ELR (cell line): ENCODE data around the gene MDFIC.
A peak's percentile ranks its signal among the peaks of the same experiment; 100 is the strongest.

Source experiments
- DNase-seq: peaks from one replicate; pipeline ENCODE4 v3.0.0-alpha.2; 2015; ENCODE audit warnings: low read depth

Gene MDFIC

DNA sequence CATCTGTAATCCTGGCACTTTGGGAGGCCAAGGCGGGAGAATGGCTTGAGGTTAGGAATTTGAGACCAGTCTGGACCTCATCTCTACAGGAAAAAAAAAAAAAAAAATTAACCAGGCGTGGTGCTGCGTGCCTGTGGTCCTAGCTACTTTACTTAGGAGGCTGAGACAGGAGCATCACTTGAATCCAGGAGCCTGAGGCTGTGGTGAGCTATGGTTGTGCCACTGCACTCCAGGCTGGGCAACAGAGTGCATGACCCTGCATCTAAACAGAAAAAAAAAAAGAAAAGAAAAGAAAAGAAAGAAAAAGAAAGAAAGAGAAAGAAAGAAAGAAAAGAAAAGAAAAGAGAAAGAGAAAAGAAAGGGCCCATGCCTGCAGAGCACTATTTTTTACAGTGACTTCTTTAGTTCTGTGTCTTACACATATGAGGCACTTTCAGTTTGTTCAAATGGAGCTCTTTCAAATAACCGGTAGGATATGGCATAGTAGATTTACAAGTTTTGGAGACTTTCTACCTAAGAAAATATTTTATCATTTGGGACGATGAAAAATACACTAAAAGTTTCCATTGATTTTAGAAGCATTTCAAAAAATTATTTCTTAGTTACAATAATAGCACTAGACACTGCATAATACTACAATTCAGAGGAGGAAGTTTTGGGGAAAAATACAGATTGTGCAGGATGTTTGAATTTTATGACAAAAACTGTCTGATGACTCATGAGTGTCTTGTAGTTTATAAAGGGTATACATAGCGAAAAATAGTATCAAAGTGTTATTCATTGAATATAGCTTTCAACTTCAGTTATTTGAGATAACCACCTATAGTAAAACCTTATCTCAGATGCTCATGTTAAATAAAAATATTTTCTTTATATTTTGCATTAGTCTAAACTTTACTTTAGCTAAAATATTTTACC is 75.9 kb downstream of the MDFIC start:
- no peak for DNase-seq

DNA sequence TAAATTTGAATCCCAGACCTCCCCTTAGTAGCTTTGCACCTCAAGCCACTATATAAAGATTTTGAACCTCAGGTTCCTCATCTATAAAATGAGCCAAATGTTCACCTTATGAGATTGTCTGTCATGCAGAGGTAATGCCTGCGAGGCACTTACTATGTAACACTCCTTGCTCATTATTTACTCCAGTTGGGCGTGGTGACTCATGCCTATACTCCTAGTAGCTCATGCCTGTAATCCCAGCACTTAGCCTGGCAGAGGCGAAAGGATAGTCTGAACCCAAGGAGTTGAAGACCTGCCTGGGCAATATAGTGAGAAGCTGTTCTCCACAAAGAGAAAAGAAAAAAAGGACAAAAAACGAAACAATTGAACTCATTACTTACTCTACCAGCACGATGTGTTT is 82.2 kb downstream of the MDFIC start:
- peak; percentile 47 for DNase-seq

DNA sequence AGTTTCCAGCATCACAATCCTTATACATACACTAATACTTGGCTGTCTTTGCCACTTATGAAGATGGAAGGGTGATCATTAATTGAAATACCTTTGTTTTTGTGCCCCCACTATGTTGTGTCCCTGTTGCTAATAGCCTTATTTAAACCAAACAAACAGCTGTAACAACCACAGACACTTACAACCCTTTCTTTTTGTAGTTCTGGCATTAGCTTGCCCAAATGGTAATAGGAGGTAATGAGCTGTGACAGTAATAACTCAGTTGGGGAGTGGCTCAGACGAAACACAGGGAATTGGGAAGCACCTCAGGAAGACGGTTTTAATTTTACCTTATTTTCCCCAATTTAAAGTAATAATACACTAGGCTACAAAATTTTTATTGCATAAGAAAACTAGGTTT is 83.4 kb downstream of the MDFIC start:
- no peak for DNase-seq

DNA sequence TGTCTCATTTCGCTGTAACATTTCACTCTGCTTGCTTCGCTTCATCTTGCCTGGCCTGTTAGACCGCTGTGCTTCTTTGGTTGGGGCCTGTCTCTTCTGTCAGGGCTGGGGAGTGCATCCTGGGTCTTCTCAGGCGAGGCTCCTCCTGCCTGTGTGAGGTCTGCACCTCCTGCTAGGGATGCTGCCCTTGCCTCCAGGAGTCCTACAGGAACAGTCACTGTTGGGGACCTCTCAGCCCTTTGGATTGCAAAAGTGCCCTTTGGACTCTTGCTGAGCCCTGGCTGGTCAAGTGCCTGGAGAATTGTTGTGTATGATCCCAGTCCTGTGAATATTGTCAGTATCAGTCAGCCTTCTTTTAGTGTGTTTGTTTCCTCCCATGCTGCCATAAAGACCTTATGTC is 84.1 kb downstream of the MDFIC start:
- no peak for DNase-seq

DNA sequence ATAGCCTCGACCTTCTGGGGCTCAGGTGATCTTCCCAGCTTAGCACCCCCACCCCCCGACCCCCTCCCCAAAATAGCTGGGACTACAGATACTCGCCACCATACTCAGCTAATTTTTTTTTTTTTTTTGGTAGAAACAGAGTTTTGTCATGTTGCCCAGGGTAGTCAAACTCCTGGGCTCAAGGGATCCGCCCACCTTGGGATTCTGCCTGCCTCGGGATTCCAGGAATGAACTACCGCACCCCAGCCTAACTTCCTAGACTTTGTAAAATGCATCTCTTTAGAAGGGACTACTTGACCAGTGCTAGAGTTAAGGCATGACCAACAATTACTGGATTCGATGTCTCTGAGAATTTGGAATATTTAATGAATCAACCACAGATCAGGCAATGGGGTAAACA is 85.9 kb downstream of the MDFIC start:
- no peak for DNase-seq

DNA sequence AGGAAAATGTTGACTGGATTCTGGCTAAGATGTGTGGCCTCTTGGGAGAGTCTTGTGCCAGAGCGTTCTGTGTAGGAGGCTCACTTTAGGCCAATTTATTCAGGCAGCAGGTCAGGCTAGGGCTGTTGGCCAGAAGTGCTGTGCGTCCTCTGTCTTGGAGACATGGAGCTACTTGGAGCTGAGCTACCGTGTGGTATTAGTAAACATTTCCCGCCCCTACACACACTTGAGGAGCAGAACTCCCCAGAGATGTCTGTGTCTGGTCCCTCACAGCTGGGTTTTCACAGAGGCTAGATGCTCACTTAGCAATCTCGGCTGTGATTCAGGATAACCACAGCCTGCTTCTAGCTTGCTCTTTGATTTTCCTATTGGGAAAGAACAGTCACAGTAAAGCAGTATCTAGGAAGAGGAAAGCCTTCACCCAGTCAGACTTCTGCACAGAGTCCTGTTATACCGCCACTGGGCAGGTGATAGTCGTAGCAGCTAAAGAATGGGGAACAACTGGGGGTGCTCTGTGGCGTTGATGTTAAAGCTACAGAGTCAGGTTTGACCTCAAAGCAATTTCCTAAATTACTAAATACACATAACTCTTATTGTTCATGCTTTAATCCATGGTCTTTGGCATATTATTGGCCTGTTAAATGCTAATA is 86.7 kb downstream of the MDFIC start:
- peak; percentile 17 for DNase-seq

DNA sequence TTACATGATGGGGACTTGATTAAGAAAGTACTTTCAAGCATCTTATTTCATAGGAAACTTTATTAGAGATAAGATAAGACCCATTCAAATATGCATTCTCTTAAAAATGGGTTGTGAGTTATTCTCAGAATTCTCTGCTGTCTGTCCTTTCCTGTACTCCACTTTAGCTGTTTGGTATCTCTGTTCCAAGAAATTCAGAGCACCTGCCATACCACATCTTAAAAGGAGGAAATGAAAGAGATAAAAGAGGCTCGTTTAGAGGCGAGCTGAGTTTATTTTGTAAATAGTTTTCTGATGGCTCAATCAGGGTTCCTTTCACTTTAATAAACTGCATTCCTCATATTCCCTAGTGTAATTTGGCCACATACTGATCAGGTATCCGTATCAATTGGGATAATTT is 87.2 kb downstream of the MDFIC start:
- DNase-seq = no peak

DNA sequence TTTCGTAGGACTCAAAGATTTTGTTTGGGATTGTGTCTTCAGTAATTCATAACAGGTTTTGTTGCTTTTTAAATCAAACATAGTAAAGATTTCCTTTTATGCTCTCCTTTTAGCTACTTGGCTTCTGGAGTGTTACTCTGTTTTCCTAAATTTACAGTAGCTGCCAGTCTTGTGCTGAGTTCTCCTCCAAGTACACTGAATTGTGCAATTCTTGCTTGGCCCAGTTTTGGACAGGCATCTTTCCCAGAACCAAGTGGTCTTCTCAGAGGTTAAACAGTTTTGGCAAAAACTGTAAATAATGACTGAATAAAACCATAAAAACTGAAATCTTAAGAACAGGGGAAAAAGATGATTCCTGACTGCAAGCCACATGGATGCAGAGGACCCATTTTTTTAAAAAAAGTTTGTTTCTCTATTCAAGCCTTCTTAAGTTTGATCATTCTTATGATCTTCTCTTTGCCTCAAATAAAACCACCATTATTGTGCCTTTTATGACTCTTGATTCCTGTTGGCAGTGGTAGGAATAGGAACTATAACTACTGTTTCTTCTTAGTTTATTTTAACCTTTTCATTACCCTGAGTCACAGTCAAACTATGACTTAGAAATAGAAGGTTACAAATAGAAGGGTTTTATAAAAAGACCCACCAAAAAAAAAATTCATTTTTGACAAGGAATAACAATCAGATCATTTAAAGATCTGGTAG is 88.0 kb downstream of the MDFIC start:
- DNase-seq = no peak

DNA sequence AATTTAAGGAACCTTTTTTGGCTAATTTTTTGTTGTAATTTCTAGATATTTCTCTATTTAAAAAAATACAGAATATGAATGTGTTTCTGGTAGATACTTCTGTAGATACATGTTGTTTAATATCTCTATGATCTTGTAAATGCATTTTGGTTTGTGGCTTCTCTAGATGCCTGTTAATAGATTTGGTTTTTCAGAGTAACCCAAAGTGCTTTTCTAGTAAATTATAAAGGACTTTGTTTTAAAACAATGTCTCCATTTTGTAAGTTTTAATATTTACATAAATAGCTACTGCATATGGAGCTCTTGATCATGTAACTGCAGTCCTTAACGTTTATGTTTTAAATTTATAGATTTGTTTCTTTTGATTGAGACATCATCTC is 88.5 kb downstream of the MDFIC start:
- DNase-seq = no peak

DNA sequence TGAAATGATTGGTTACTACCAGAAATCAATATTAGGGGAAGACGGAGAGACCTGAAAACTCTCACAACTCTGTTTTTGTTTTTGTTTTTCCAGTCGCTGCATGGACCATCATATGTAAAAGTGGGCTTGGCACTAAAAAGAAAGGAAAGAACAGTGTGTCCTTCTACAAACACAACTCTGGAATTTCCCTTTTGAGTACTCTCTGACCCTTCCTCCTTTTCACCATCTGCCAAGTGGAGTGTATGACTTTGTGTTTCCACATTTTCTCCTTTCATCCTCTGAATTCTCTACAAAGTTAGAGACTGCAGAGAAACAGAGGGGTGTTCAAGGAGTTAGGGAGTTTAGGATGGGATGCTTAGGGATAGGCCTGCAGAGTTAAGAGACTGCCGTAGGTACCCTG is 92.0 kb downstream of the MDFIC start:
- no peak for DNase-seq

DNA sequence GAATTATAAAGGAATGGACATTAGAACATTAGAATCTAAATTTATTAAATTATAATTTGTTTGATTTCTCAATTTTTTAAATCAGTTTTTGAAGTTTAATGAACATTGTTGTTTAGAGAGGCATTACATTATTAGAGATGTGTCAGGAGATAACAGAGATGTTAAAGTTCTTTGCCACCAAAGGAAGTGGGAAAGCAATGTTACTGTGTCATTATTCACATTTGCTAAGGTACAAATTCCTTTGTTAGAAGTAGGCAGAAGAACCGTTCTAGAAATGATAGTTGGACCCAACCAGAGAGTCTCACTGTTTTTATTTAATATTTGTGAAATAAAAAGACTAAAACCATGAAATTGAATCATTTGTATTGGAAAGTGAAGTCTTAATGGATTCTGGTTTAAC is 92.9 kb downstream of the MDFIC start:
- DNase-seq = no peak

DNA sequence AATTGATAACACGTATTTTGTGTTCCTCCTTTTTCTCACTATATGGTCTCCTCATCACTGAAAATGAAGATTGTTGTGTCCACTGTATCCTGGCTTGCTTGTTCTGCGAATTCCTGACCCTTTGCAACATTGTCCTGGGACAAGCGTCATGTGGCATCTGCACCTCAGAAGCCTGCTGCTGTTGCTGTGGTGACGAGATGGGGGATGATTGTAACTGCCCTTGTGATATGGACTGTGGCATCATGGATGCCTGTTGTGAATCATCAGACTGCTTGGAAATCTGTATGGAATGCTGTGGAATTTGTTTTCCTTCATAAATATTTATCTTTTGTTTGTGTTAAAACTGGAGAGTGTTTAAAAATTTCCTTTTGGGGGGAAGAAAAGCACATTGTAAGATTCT is 93.7 kb downstream of the MDFIC start:
- DNase-seq = peak; percentile 78

DNA sequence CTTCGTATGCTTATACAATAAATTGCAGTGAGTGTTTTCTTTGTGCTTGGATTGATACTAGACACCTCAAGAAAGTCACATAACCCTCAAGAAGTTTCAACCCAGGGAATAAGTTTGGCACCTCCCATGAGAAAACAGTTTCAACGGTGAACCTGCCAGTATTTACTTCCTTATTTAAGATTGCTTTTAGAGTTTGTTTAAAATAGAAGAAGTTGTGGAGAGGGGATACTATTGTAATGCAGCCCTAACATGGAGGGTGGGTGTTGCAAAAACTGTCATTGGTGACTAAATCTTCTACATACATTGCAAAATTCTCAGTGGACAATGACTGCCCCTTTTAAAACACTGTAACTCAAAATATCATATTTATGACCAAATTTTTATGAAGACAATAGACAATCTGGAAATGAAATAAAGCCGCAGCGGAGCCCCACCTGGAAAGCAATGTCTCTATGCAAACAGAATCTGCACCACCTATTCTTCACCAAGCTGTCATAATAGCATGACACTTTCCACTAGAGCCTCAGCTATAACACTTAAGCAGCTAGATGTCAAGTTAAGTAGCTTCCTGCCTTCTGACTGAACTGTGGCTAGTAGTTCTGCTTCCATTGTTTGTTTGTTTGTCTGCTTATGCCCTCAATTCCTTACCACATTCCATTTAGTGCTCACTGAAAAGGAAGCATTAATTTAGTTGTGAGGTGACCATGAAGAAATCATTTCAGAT is 98.2 kb downstream of the MDFIC start:
- no peak for DNase-seq

DNA sequence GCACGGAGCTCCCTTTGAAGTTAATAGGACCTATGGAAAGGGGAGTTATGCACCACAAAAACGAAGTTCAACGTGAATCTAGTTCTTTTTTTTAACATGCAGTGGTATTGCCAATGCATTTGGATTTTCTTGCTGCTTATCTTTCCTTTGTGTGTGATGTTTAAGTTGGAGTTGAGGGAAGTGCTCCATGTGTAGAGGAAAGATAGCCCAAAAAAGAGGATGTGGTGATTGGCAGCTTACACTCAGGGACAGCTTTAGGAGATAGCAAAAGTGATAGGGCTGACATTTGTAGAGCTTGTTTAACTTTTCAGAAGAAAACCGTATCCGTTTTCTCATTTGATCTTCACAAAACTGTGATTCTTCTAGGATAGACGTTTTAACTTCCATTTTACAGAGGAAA is 101.3 kb downstream of the MDFIC start:
- no peak for DNase-seq

DNA sequence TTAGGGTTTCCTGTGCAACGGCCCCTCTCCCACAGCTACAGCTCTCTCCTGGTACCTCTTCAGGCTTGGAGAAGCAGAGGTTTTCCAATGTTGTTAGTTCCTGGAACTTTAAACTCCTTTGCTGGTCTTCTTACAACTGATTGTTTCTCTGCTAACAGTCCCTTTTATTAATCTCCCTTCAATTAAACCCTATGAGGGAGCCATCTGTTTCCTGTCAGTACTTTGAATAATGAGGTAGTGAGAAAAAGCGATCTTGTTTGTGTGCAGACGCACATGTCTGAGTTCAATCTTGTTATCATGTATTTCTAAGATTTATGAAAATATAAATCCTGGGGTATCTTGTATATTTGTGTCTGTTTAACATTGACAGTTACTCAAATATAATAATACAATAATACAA is 102.4 kb downstream of the MDFIC start:
- DNase-seq = no peak

DNA sequence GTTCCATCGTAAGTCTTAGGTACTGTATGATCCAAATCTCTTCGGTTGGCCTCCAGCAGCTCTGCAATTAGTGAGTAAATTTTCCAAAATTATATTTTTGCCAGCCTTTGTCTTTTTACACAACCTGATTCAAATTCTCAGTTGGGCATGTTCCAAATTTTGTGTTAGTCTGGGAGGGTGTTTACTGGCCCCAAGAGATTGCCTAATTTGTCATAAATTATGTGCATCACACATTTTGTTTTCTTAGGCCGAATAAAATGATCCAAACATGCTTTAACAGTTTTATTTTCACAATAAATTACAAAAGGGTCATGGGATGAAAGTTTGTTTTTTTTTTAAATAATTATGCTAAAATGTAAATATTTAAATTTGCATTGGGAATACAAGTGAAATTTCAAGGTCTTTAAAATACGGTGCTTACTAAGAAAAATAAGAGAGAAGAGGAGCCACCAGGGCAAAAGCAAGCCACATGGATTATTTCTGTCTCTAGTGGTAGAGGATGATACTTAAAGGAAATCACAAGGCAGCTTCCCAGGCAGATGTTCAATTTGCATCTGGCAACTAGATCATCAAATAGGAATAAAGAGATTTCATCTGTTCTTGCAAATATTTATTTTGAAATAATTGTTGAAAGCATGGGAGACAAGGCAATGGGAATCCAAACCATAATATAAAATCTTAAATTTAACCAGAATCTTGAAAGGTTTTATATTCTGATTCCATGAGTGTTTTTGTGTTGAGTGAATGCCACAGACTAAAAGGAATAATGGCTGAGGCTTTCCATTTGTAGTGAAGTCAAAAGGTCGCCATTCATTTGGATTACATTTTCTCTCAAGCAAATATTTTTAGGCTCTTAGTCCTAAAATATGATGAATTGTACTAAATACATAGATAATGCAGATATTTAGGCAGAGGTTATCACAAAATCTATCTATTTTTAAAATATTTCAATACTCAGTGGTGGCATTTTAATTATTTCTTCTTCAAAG is 111.1 kb downstream of the MDFIC start:
- DNase-seq = no peak

DNA sequence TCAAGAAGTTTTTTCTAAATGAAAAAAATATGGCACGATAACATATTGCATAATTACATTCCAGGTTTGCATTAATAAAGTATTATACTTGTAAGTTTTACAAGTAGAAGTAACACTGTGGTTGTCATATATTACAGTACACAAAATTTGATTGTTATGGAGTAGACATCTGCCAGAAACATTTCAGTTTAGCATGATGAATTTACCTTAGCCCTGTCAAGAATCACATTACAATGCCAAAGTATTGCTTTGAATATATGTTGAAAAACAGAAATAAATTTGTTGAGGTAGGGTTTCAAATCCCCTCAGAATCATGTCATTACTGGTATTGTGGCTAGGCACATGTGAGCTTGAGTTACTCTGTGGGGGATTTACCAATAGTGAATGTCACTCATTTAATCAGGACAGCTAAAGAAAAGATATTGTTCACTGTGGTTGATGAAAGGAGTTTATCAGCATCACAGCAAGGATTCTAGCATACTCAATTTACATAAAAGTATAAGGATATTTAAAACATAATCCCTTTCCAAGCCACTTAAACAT is 112.1 kb downstream of the MDFIC start:
- no peak for DNase-seq

DNA sequence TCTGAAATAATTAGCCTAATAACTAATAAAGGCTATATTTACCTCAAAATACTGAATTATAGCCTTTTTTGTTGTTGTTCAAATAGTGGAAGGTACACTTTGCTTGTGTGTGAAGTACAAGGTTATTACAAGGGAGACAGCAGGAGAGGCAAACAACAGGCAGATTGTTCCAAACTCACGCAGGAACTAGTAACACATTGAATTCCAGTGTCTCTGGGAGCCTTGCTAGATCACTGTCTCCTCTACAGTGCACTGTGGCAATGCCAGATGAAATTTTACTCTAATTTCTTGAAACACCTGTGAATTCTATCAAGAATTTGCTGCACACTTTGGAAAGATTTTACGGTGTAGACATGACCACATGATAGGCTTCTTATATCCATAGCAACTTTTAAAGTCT is 112.6 kb downstream of the MDFIC start:
- DNase-seq = no peak

DNA sequence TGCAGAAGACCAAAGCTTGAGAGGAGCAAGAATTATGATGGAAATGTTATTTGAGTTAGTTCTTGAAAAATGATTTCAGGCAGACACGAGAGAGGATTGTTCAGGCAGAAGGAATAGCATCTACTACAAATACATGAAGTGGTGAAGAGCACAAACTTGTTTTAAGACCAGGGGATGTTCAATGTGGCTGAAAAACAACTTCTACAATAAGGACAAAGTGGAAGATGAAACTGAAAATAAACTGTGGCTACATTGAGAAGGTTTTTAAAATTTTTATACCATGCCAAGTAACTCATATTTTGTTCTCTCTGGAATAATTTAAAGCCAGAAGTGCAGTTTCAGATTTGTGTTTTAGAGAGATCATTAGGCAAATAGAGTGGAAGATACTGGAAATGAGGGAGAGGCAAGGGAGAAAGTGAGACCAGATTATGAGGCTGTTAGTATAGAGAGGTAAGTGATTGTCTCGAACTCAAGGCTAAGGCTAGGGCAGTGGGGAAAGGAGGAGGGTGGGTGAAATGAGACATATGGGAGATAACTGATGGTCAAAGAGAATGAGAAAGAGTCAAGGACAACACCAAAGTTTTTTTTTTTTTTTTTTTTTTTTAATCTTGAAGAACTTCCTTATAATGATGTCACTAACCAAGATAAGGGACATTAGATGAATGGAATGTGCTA is 115.4 kb downstream of the MDFIC start:
- DNase-seq = no peak

DNA sequence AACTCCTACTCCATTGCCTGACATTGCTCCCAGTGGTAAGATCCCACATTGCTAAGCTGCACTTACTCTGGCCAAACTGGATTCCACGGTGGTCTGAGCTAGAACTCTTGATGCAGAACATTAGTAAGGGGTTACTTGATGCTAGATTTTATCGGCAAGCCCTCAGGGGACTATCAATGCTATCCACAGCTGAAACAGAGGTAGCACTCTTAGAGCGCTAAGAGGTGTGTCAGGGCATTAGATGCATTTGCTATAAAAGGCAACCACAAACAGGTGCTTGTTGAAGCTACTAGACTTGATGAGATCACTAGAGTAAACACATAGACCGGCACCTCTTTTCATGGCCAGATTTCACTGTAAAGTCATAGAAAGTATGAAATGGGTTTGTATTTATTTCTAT is 116.3 kb downstream of the MDFIC start:
- DNase-seq = no peak
